BJ (cell line): ENCODE data around the gene SCUBE2. TPM values are rescaled to one million over a fixed set of nuclear protein-coding genes. Genes with fewer than 3 reads are reported as not detected.
A peak's percentile ranks its signal among the peaks of the same experiment; 100 is the strongest.

ENCODE experiments used
- CTCF ChIA-PET: fragments of 350-600 bp; formaldehyde crosslinking; extraction: SDS; loops from one replicate; lab custom pipeline; 2021; ENCODE audit warnings: antibody characterized with exemption, inconsistent platforms; lab: Yijun Ruan, JAX
- POLR2A ChIA-PET: fragments of 300-600 bp; sonication (Branson Sonifier 250); formaldehyde crosslinking; extraction: SDS; loops from one replicate; lab custom pipeline; 2021; ENCODE audit warnings: antibody characterized with exemption; lab: Charles Lee
- DNase-seq: peaks from one replicate; pipeline ENCODE4 v3.0.0-alpha.2; 2011; ENCODE audit warnings: low read depth
- H3K27me3 ChIP-seq: 2 replicates; pipeline ENCODE4 v1.6.0; 2011; ENCODE audit warnings: low read length; ENCODE audit not compliant: control insufficient read depth, insufficient read depth
- H3K36me3 ChIP-seq: 2 replicates; pipeline ENCODE4 v1.5.1; 2011; ENCODE audit warnings: low read length; ENCODE audit not compliant: control insufficient read depth, insufficient read depth
- H3K4me3 ChIP-seq: 2 replicates; pipeline ENCODE4 v1.5.1; 2011; ENCODE audit warnings: low read depth, mild to moderate bottlenecking, control low read depth, low read length
- CTCF ChIP-seq: IDR thresholded peaks from 2 replicates; pipeline ENCODE4 v1.5.1; 2011; ENCODE audit warnings: low read depth, mild to moderate bottlenecking, control low read depth, inconsistent platforms, low read length, moderate library complexity; ENCODE audit not compliant: insufficient read depth
- polyA plus RNA-seq: library from polyadenylated mRNA; depleted of rRNA; stranded (reverse); fragments of >200 nt; gene quantifications from 2 replicates; pipeline ENCODE4 v1.2.3, GENCODE V29; 2011

The SCUBE2 gene
- polyA plus RNA-seq, 1 experiment, result 1.4 TPM

DNA sequence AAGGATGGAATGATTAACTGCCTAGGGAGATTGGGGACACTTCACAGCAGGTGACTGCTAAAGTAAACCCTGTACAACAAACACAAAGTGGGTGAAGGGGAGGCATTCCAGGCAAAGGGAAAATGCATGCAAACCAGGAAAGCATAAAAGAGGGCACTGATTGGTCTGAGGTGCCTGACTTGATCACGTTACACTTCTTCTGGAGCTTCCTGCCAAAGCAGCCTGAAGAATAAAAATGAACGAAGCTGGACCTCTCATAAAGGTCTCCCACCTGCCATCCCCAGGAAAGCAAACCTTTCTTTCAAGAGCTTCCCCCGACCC lies 46.7 kb upstream of the SCUBE2 start:
- POLR2A ChIA-PET, result no interaction called here

GRCh38 chr11:9137293-9138132 lies 46.1 kb upstream of the SCUBE2 start:
- ChIA-PET CTCF (interaction anchor here (0.6 to 6.9 kb wide), 41 partner anchors 8 to 1052 kb away, joined by 3 to 88 read pairs (median 4); partner anchors contain the start of gene TMEM9B), POLR2A (interaction anchor here (0.5 kb wide), 1 partner anchor 128 kb away, joined by 3 read pairs; no protein-coding TSS in a partner anchor)
- Histone ChIP-seq H3K36me3 (peaks cover 16% of the 10 kb centered on the region), H3K27me3 (no peaks in the 10 kb centered on the region), H3K4me3 (no peak overlapping the region)
- peak; percentile 99 for TF ChIP-seq CTCF
- no peak for DNase-seq

More for the DNA sequence above, 46.7 kb upstream of the SCUBE2 start:
- no peak for DNase-seq
- Histone ChIP-seq H3K36me3 (peaks cover 21% of the 10 kb centered on the region), H3K4me3 (no peak overlapping the region), H3K27me3 (no peaks in the 10 kb centered on the region)
- TF ChIP-seq CTCF, result no peak
- CTCF ChIA-PET, result interaction anchor here (0.6 to 6.9 kb wide), 36 partner anchors 8 to 1052 kb away, joined by 3 to 88 read pairs (median 4); partner anchors contain the start of gene TMEM9B

DNA sequence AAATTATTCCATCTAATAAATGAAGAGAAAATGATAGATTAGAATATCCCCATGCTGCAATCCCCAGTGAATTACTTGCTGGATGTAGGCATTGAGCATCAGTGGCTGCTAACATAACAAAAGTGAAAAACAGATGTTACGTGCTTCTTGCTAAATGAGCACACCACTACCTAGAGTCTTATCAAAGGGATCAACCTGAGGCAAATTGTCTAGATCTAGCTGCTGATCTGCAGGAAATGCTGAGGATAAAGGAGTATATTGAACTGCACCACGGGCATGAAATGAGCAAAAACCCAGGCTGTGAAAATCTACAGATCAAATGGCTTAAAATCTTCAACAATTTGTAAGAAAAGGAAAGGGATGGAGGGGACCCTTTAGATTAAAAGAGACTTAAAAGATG lies 45.3 kb upstream of the SCUBE2 start:
- TF ChIP-seq CTCF, result no peak
- CTCF ChIA-PET, result interaction anchor here (0.9 to 6.9 kb wide), 12 partner anchors 8 to 175 kb away, joined by 3 to 88 read pairs (median 5); partner anchors contain the start of gene TMEM9B
- POLR2A ChIA-PET, result no interaction called here
- Histone ChIP-seq H3K36me3 (peaks cover 16% of the 10 kb centered on the region), H3K27me3 (no peaks in the 10 kb centered on the region), H3K4me3 (no peak overlapping the region)
- no peak for DNase-seq

DNA sequence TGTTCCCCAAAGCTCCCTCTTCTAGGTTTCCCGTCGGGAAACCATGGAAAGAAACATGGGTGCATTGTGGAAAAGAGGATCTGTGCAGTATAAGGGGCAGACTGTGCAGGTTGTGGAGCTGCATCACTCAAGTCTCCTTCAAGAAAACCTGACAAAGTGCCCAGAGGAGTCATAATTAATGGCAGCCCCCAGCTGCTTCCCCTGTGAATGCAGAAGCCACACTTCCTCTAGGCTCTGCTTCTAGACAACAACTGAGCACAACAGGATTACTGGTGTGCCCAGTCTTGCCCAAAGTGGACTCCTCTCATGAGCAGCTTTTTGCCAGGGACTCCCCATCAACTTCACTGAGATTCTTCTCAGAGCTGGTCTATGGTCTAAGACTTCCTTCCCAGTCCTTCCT lies 42.6 kb upstream of the SCUBE2 start:
- no peak for TF ChIP-seq CTCF
- DNase-seq, result no peak
- Histone ChIP-seq H3K4me3 (no peak overlapping the region), H3K27me3 (no peaks in the 10 kb centered on the region), H3K36me3 (peaks cover 7% of the 10 kb centered on the region; the same call in 1 of the 2 replicates)
- CTCF ChIA-PET, result interaction anchor here (0.8 to 1.2 kb wide), 2 partner anchors 117 to 373 kb away, joined by 3 read pairs; no protein-coding TSS in a partner anchor
- POLR2A ChIA-PET, result no interaction called here

DNA sequence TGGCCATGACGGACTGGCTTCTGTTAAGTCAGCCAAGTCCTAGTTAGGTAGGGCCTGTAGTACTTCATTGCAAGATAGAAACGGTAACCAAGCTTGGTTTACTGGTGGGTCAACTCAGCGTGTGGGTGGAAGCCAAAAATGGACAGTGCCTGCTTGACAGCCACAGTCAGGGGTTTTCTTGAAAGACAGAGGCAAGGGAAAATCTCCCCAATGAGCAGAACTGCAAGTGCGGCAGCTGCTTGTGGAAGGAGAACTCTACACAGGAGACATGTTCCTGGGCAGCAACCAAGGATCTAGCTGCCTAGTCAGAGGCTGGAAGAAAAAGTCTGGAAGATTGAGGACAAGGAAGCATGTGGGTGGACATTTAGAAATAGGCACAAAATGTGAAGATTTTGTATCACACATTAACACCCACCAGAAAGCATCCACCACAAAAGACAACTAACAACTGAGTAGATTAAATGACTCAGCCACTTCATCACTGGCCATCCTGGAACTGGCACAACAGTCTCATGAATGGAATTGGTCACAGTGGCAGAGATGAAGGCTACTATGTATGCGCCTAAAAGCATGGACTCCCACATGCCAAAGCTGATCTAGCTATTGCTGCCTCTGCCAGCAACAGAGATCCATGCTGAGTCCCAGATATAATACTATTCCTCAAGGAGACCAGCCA lies 40.9 kb upstream of the SCUBE2 start:
- DNase-seq, result no peak
- H3K27me3 ChIP-seq, result no peaks in the 10 kb centered on the region
- ChIA-PET POLR2A (no interaction called here), CTCF (interaction anchor here (1.5 kb wide), 1 partner anchor 367 kb away, joined by 3 read pairs; no protein-coding TSS in a partner anchor)
- H3K36me3 ChIP-seq, result peaks cover 2% of the 10 kb centered on the region; the same call in 1 of the 2 replicates
- H3K4me3 ChIP-seq, result no peak overlapping the region
- TF ChIP-seq CTCF, result no peak
